ENCODE data around the gene PLXNC1. TPM values are rescaled to one million over a fixed set of nuclear protein-coding genes. Genes with fewer than 3 reads are reported as not detected.

The PLXNC1 gene
- total RNA-seq, 4 donors from 2014 or later = 4.8 to 6.8 (median 6.2) TPM

DNA sequence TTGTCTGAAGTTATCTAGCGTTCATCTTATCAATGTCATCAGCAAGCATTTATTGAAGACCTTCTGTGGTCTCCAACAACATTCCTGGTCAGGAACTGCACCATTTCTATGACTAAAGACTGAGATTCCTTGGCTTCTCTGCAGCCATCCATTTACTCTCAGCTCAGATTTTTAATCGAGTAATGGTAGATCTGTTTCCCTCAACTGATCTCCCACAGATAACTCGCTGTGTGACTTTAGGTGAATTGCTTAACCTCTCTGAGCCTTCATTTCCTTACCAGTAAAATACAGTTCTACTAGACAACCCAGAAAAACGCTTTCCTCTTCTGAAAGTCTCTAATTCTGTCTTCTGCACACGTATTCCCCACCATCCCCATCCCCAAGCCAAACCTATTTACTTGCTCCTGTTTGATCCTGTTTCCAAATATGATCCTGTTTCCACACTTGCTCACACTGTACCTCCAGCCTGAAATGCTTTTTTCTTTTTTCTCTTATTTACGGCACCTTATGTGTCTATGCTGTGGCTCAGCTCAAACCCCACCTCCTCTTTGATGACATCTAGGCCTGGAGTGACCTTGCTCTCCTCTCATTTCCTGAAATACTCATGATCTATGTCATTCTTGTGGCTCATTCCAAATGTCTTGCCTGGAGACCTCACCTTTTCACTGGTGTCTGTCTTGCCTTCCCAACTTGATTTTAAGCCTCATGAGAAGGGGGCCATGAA, 21.8 kb downstream of the PLXNC1 start:
- 64 to 76% methylated on average over 4 to 6 of the region's 6 CpGs for WGBS, 2 donors (ENCODE audit: low coverage in 1 of 2)
- no peaks in the 10 kb centered on the region for H3K9me3 ChIP-seq
- H3K27me3 ChIP-seq = peaks cover 16% of the 10 kb centered on the region
- H3K27ac ChIP-seq = no peak overlapping the region
- no peak for TF ChIP-seq POLR2AphosphoS5 (IDR thresholded peaks at IDR 0.05)
- TF ChIP-seq POLR2A (IDR thresholded peaks at IDR 0.05) = no peak
- TF ChIP-seq, protein P1, sequence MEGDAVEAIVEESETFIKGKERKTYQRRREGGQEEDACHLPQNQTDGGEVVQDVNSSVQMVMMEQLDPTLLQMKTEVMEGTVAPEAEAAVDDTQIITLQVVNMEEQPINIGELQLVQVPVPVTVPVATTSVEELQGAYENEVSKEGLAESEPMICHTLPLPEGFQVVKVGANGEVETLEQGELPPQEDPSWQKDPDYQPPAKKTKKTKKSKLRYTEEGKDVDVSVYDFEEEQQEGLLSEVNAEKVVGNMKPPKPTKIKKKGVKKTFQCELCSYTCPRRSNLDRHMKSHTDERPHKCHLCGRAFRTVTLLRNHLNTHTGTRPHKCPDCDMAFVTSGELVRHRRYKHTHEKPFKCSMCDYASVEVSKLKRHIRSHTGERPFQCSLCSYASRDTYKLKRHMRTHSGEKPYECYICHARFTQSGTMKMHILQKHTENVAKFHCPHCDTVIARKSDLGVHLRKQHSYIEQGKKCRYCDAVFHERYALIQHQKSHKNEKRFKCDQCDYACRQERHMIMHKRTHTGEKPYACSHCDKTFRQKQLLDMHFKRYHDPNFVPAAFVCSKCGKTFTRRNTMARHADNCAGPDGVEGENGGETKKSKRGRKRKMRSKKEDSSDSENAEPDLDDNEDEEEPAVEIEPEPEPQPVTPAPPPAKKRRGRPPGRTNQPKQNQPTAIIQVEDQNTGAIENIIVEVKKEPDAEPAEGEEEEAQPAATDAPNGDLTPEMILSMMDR (IDR thresholded peaks at IDR 0.05) = no peak
- no peak for TF ChIP-seq EP300 (IDR thresholded peaks at IDR 0.05)
- H3K4me1 ChIP-seq = no peaks in the 10 kb centered on the region
- no peaks in the 10 kb centered on the region for H3K36me3 ChIP-seq
- no peak overlapping the region for H3K4me3 ChIP-seq
- no peak for ATAC-seq

DNA sequence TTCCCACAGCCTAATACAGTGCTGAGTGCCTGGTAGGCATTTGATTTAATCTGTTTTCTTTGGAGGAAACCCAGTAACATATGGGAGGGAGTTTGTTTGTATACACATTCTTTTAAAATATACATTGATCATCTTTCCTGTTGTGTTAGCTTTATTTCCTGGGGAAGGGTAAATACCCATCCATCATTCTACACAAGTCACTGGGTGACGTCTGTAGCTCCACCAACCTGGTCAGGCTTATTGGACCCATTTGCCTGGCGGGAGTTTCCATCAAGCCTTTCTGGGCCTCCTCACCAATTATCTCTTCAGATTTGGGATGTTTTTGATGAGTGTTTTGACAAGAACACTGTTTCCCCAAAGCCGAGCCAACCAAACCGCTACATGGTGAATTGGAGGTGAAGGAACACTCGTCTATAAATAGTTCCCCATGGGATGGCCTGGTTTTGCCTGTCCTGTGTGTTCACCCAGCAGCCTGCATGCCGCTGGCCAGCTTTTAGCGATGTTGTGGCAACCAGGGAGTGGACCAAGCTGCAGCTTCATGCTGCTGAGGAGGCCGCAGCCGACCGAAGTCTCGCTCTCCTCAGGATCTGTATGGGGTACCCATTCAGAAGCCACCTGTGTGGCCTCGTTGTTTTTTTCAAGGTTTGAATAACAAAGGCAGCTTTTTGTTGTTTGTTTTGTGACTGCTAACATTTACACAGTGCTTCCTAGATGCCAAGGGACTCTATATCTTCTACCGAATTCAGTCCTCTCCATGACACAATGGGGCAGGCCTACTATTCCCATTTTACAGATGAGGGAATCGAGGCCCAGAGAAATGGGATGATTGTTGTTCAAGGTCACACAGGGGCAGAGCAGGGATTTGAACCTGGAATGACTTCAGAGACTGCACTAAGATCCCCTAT, 22.6 kb downstream of the PLXNC1 start:
- Histone ChIP-seq H3K36me3 (no peaks in the 10 kb centered on the region), H3K4me1 (no peaks in the 10 kb centered on the region), H3K27me3 (peaks cover 16% of the 10 kb centered on the region), H3K27ac (no peak overlapping the region), H3K4me3 (no peak overlapping the region), H3K9me3 (no peaks in the 10 kb centered on the region)
- 30 to 76% methylated on average over 2 to 12 of the region's 14 CpGs for WGBS, 2 donors (ENCODE audit: low coverage in 1 of 2)
- no peak for ATAC-seq
- TF ChIP-seq POLR2AphosphoS5 (IDR thresholded peaks at IDR 0.05) (no peak), EP300 (IDR thresholded peaks at IDR 0.05) (no peak), POLR2A (IDR thresholded peaks at IDR 0.05) (no peak)
- TF ChIP-seq, protein P1 (IDR thresholded peaks at IDR 0.05) = no peak

DNA sequence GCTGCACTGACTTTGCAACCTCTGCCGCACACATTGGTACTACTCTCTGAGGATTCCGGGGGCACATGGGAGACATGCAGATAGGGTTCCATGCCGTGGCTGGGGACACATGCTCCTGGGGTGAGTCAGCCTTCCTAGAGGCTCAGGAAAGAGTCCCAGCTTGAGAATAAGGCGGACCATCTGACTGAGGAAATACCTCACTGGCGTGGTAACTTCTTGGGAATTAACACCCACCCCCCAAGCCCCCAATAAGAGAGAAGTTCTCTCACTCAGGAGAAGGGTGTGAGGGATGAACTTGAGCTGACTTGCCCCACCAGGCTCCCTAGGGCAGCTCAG, 23.2 kb downstream of the PLXNC1 start:
- H3K4me1 ChIP-seq = no peaks in the 10 kb centered on the region
- no peaks in the 10 kb centered on the region for H3K9me3 ChIP-seq
- 91% methylated on average over 4 of the region's 5 CpGs; no CpG with 5 or more reads in 1 of the 2 donors for WGBS, 2 donors (ENCODE audit: low coverage in 1 of 2)
- peaks cover 15% of the 10 kb centered on the region for H3K27me3 ChIP-seq
- no peak overlapping the region for H3K4me3 ChIP-seq
- no peaks in the 10 kb centered on the region for H3K36me3 ChIP-seq
- no peak overlapping the region for H3K27ac ChIP-seq
- TF ChIP-seq POLR2A (IDR thresholded peaks at IDR 0.05) = no peak
- TF ChIP-seq, protein P1 (IDR thresholded peaks at IDR 0.05) = no peak
- no peak for TF ChIP-seq EP300 (IDR thresholded peaks at IDR 0.05)
- TF ChIP-seq POLR2AphosphoS5 (IDR thresholded peaks at IDR 0.05) = no peak
- ATAC-seq = no peak

GRCh38 chr12:94172031-94172430, 23.7 kb downstream of the PLXNC1 start:
- no peak overlapping the region for H3K4me3 ChIP-seq
- peaks cover 10% of the 10 kb centered on the region for H3K27me3 ChIP-seq
- ATAC-seq = no peak
- WGBS, 2 donors (ENCODE audit: low coverage in 1 of 2) = 84 to 94% methylated on average over 3 to 4 of the region's 5 CpGs
- no peaks in the 10 kb centered on the region for H3K4me1 ChIP-seq
- H3K27ac ChIP-seq = no peak overlapping the region
- H3K9me3 ChIP-seq = no peaks in the 10 kb centered on the region
- TF ChIP-seq EP300 (IDR thresholded peaks at IDR 0.05) (no peak), POLR2AphosphoS5 (IDR thresholded peaks at IDR 0.05) (no peak), POLR2A (IDR thresholded peaks at IDR 0.05) (no peak)
- TF ChIP-seq, protein P1 (IDR thresholded peaks at IDR 0.05) = no peak
- H3K36me3 ChIP-seq = no peaks in the 10 kb centered on the region
